Left renal pelvis (tissue), 4 donors: ENCODE results near the gene PUSL1. TPM values are rescaled to one million over a fixed set of nuclear protein-coding genes. Genes with fewer than 3 reads are reported as not detected.

Source experiments
- DNase-seq, 4 donors: peaks; one replicate each; pipeline ENCODE4 v3.0.0-alpha.2; 2013; ENCODE audit warnings: low read depth in 4 of 4, low spot score in 3 of 4
- polyA plus RNA-seq, 4 donors: library from polyadenylated mRNA; unstranded; fragments of 120-200 nt; gene quantifications; one replicate each; pipeline ENCODE4 v1.2.1, GENCODE V29; 2013; ENCODE audit not compliant: insufficient read length in 4 of 4

Gene PUSL1
- polyA plus RNA-seq, 4 donors = 5.5 to 12.2 (median 6.0) TPM

GRCh38 chr1:1293263-1294249 lies 14.8 kb upstream of the PUSL1 start:
- DNase-seq = no peak

- DNase-seq = no peak
Measured at GRCh38 chr1:1294250-1294890, 14.0 kb upstream of the PUSL1 start.

GRCh38 chr1:1295154-1295923 lies 13.1 kb upstream of the PUSL1 start:
- no peak for DNase-seq

GRCh38 chr1:1296070-1297061 lies 12.0 kb upstream of the PUSL1 start:
- no peak for DNase-seq

GRCh38 chr1:1297802-1298424 lies 10.5 kb upstream of the PUSL1 start:
- no peak for DNase-seq

- DNase-seq = no peak
Measured at GRCh38 chr1:1298861-1299685, 9.3 kb upstream of the PUSL1 start.

- DNase-seq = no peak
Measured at GRCh38 chr1:1299686-1300351, 8.6 kb upstream of the PUSL1 start.

GRCh38 chr1:1300352-1300739 lies 8.1 kb upstream of the PUSL1 start:
- no peak for DNase-seq

GRCh38 chr1:1302006-1302430 lies 6.4 kb upstream of the PUSL1 start:
- no peak for DNase-seq

GRCh38 chr1:1302951-1303509 lies 5.4 kb upstream of the PUSL1 start:
- no peak for DNase-seq

- DNase-seq = no peak
Measured at GRCh38 chr1:1303736-1304135, 4.7 kb upstream of the PUSL1 start.

- peak in 1 of 4 donors; percentile 56 for DNase-seq
Measured at GRCh38 chr1:1304331-1305299, 3.8 kb upstream of the PUSL1 start.

GRCh38 chr1:1305300-1306069 lies 2.9 kb upstream of the PUSL1 start:
- DNase-seq = no peak

- DNase-seq = no peak
Measured at GRCh38 chr1:1306070-1306660, 2.2 kb upstream of the PUSL1 start.

- no peak for DNase-seq
Measured at GRCh38 chr1:1306661-1307260, 1.6 kb upstream of the PUSL1 start.
